ENCODE results near the gene AKAP7.
"Not testable (repeated sequence)": the region's sequence is repeated elsewhere in the genome, so short reads cannot be mapped to it uniquely, and the experiment has no call there.

The AKAP7 gene

DNA sequence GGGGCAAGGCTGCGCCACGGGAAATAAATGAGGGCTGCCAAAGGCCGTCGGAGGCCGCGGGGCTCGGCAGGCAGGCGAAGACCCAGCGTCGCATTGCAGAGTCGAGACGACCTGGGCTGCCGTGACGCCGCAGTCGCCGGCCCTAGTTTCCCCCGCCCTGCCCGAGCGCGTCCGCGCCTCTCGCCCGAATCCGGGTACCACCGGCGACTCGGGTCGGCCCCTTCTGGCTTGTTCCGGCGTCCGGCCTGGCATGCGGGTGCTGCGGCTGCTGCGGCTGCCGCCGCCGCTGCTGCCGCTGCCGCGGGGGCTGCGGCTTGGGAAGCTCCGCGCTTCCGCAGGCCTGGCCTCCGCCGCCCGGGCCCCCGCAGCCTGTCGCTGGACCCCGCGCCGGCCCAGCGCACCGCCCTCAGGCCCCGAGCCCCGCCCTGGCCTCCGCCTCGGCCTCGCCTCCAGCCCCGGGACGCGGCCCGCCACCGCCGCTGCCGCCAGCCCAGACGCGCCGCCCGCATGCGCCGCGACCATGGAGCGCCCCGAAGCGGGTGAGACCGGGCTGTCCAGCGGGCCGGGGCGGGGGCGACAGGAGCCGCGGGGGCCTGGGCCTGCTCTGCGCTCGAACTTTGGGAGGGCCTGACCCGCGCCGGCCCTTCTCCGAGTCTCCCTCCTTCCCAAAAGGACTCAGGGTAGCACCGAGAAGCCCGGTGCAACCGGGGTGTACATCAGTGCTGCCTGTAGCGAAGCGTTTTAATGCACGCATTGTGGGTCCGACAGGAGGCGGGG lies at the start of gene AKAP7:
TSS of gene AKAP7 (plus strand) at position 224 of the 777 bp plus-strand sequence. CDS start at position 521, 297 bp downstream.
- no peak for DNase-seq

DNA sequence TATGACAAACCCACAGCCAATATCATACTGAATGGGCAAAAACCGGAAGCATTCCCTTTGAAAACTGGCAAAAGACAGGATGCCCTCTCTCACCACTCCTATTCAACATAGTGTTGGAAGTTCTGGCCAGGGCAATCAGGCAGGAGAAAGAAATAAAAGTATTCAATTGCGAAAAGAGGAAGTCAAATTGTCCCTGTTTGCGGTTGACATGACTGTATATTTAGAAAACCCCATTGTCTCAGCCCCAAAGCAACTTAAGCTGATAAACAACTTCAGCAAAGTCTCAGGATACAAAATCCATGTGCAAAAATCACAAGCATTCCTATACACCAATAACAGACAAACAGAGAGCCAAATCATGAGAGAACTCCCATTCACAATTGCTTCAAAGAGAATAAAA lies 44.9 kb upstream of the AKAP7 start:
- not testable (repeated sequence) for DNase-seq

DNA sequence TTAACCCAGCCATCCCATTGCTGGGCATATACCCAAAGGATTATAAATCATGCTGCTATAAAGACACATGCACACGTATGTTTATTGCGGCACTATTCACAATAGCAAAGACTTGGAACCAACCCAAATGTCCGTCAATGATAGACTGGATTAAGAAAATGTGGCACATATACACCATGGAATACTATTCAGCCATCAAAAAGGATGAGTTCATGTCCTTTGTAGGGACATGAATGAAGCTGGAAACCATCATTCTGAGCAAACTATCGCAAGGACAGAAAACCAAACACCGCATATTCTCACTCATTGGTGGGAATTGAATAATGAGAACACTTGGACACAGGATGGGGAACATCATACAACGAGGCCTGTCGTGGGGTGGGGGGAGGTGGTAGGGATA lies 43.3 kb upstream of the AKAP7 start:
- not testable (repeated sequence) for DNase-seq

DNA sequence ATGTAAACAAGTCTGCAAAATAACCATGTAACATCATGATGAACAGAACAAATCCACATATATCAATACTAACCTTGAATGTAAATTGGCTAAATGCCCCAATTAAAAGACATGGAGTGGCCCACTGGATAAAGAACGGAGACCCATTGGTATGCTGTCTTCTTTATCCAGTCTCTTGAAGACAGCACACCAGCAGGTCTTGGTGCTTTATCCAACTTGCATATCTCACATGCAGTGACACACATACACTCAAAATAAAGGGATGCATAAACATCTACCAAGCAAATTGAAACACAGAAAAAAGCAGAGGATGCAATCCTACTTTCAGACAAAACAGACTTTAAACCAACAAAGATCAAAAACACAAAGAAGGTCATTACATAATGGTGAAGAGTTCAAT lies 41.9 kb upstream of the AKAP7 start:
- DNase-seq, result no peak

DNA sequence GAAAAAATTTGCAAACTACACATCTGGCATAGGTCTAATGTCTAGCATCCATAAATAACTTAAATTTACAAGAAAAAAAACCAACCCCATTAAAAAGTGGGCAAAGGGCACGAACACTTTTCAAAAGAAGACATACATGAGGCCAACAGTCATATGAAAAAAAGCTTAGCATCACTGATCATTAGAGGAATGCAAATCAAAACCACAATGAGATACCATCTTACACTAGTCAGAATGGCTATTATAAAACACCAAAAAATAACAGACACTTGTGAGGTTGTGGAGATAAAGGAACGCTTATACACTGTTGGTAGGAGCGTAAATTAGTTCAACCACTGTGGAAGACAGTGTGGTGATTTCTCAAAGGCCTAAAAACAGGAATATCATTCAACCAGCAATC lies 38.5 kb upstream of the AKAP7 start:
- DNase-seq, result no peak

DNA sequence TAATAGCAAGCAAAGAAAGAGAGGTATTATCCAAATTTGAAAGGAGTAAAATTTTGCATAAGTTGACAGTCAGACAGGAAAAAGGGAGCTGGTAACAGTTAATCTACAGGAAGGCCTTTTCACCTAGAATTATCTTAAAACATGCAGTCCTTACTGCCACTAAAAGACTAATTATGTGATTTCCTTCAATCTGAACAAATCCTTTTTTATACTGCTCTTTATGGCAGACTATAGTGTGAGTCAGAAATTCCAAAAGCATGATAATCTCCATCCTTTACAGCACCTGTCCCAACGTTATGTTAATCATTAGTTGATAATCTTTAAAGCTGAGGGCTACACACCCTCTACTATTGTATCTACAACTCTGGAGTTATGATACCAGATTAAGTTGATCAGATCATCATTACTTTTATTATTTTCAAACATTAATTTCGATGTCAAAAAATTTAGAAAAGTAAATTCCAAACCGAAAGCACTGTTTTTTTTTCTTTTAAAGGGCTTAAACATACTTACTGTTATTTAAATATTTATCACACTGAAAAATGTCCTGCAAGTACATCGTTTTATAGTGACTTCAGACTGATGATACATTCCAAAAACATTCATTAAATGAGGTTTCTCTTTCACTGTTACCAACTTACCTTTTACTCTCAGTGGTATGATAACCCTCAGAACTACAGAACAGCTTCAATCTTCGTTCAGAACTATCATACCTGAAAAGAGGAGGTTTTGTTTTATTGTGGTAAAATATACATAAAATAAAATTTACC lies 33.2 kb upstream of the AKAP7 start:
- no peak for DNase-seq

DNA sequence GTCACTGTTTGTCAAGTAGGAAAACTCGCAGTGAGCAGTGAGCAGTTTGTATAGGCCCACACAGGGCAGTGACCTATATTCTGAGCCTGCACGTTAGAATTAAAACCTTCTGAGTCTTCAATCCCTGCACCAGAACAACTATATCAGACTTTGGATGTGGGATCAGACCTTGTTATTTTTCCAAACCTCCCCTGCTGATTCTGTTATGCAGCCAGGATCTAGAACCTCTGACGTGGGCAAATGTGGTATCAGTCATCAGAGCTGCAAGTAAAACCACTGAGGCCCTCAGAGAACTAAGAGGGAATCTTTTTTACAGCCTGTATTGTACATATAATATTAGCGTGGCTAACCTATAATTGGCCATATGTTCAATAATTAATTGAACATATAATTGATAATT lies 32.0 kb upstream of the AKAP7 start:
- no peak for DNase-seq

DNA sequence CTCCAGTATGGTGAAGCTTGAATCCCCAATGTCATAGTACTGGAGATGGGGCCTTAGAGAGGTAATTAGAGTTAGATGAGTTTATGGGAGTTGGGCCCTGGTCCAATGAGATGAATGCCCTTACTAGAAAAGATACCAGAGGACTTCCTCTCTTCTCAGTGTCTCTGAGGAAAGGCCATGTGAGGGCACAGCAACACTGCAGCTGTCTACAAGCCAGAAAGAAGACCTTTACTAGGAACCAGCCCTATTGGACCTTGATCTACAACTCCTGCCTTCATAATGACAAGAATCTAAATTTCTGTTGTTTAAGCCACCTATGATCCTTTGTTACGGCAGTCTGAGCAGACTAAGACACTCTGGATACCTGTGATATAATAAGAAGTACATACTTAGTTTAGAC lies 31.4 kb upstream of the AKAP7 start:
- no peak for DNase-seq

DNA sequence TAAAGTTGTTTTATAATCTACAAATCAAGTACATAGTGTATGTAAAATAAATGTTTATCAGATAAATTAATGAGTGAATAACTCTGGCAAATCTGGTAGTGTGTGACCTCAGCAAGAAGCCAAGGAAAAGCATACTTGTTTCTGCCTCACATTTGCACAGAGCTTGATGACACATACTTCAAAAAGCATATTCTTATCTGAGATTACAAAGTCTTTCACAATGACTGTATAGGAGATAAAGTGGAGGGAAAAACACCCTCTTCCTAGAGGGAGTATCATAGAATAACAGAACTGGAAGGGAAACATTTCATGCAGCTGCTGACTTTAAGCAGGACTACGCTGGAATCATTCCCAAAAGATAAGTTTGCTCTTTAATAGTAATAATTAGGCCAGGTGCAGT lies 28.1 kb upstream of the AKAP7 start:
- no peak for DNase-seq

DNA sequence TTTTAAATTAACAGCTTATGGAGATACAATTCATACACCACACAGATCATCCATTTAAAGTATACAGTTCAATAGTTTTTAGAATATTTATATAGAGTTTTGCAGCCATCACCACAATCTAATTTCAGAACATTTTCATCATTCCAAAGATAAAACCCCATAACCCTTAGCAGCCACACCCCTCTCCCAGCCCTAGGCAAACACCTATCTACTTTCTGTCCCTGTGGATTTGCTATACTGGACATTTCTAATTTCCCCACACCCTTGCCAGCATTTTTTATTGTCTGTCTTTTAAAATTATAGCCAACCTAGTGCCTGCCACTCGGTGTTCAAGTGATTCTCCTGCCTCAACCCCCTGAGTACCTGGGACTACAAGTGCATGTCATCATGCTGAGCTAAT lies 23.0 kb upstream of the AKAP7 start:
- DNase-seq, result no peak

DNA sequence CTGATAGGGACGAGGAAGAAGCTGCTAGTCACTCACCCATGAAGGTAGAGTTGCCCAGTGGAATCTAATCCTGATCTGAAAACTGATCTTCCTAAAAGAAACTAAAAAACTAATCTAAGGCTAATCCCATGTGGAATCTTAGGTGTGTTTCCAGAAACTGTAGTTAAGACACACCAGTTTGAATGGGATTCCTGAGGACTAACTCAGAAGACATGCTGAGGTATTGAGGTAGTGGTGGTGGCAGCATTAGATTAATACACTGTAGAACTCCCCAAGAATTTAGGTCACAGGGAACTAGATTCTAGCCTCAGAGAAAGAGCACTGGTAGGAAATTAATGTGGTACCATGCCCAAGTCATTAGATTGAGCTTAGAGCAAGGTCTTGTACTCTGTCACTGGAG lies 19.6 kb upstream of the AKAP7 start:
- DNase-seq, result no peak

DNA sequence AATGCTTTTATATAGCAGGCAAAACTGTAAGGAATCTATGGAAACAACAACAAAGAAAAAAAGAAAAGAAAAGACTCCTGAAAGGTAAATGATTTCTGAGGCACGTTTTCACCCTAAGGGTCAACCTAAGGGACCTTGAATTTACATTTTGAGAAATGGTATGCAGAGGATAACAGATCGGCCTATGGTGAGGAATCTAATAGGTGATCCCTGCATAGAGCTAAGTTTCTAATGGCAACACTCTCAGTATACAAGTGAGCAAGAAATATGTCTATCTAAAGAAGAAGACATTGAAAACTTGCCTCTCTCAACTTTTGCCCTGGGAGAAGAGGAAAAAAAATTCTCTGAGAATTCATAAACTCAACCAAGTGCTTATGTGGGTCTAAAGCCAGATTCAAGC lies 18.9 kb upstream of the AKAP7 start:
- DNase-seq, result no peak

DNA sequence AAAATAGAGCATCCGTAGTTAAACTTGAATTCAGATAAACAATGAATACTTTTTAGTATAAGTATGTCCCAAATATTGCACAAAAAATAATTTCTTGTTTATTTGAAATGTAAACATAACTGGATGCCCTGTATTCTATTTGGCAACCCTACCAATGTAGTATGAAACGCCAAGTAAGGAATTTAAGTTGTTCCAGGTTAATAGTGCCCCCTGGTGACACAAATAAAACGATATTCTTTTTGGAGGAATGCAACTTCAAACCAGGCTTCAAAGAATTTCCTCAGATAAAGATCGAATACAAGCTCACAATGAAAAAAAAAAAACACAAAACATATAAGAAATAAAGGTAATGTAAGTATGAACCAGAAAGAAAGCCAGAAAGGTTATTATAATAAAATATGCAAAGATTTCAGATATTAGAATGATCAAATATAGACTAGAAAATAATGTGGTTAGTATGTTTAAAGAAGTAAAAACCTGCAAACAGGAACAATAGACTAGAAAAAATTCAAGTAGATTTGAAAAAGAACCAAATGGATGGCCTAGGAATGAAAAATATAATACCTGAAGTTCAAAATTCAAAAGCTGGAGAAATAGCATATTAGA lies 18.4 kb upstream of the AKAP7 start:
- no peak for DNase-seq

DNA sequence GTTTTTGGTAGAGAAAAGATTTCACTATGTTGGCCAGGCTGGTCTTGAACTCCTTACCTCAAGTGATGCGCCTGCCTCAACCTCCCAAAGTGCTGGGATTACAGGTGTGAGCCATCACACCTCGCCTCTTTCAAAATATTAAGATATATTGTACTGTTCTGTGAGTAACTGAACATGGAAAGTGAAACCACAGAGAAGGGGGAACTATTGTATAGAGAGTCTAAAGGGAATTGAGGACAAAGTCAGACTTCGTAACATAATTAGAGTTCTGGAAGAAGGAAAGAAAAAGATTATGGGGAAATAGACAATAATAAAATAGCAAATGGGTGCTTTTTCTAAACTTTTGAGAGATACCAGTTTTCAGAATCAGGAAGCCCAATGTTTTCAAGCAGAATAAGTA lies 17.4 kb upstream of the AKAP7 start:
- no peak for DNase-seq

DNA sequence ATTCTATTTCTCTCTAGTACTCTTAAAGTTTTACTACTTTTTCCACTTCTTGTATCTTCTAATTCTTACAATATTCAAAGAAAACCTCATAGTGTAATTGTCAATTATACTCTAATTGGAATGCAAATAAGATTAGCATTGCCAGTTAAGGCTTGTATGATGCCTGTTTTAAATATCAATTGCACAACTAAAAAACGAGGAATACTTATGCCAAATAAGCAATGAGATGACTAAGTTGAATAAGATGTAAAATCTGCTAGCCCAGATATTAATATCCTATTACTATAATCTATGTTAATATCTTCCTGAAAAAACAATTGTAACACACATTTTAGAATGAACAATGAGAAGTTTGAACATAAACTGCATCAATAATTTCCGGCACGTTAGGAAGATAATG lies 13.3 kb upstream of the AKAP7 start:
- no peak for DNase-seq

DNA sequence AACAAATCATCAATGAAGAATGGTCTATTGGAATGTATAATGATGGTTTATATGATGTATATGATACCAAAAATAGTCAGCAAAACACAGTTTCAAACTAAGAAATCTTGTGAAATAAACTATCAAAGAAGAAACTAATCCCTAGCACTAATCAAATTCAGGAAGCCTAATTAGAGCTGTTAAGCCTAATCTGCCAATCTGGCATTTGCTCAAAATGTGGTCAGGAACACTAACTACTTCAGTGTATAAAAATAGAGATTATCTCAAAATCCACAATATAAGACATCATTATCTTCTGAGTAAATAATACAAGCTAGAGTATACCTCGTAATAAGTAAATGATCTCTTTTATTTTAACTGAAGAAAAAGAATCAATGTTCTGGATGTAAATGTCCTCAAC lies 12.8 kb upstream of the AKAP7 start:
- DNase-seq, result no peak

DNA sequence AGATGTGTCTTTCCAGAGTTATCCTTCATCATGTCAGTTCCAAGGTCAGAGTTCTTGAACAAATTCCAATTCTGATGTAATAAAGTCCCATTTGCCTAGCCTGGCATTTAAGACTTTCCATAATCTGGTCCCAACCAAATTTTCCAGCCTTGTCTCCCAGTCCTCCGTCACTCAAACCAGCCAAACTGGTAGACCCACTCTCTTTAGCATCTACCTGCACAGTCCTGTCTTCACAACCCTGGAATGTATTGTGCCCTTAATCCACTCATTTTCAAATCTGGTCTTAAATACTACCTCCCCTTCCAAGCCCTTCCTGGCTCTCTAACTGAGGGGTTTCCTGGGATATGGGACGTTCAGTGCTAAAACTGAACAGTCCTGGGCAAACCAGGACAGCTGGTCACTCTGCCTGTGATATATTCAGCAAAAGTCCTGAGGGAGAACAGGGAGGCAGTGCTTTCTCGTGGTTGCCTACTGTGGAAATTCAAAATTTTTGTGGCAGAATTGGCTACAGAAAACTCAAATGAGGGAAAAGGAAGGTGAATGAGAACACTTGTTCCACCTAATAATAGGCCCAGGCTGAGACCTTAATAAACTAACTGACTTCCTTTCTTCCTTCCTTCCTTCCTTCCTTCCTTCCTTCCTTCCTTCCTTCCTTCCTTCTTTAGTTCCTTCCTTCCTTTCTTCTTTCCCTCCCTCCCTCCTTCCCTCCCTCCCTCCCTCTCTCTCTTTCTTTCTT lies 10.8 kb upstream of the AKAP7 start:
- no peak for DNase-seq

DNA sequence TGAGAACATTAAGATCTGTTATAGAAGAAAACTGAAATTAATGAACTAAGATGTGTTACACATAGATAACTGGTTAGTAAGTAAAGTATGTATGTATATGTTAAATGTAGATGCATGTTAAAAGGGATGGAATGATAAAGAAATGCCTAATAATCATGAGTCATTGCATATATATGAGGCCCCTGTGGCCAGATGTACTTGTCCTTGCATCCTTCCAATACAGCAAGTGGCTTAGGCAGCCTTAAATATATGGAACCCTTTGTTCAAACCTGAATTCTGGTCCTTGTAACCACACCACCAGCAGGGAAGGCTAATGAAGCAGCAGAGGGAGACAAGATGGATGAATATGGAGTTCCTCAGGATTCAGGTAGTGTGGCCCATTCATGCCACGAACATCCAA lies 9.8 kb upstream of the AKAP7 start:
- DNase-seq, result no peak

DNA sequence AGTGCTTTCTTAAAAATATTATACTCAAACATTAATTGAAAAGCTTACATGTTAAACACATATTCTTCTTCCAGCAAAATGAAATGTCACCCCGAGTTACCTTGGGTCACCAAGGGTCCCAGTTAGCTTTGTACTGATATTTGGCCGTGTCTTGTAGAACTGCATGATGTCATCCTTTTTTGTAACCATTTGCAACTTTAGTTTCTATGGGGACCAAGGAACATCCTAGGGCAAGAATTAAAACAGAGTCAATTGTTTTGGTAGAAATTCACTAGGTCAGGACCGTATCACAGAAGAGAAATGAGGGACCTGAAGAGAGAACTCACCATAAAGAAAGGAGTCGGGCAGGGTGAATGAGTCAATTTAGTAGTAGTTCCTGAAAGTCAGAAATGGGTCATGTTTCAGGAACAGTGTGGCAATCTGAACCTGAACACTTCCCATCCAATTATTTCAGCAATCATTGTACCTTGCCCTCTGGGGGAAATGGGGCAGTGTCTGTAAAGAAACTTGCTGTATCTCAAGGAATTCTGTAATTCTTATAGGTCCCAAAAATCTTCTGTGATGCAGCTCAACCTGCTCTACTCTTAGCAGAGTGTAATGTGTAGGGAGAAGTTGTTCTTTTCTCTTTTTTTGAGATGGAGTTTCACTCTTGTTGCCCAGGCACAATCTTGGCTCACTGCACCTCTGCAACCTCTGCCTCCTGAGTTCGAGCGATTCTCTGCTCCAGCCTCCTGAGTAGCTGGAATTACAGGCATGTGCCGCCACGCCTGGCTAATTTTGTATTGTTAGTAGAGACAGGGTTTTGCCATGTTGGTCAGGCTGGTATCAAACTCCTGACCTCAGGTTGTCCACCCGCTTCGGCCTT lies 5.3 kb upstream of the AKAP7 start:
- no peak for DNase-seq

DNA sequence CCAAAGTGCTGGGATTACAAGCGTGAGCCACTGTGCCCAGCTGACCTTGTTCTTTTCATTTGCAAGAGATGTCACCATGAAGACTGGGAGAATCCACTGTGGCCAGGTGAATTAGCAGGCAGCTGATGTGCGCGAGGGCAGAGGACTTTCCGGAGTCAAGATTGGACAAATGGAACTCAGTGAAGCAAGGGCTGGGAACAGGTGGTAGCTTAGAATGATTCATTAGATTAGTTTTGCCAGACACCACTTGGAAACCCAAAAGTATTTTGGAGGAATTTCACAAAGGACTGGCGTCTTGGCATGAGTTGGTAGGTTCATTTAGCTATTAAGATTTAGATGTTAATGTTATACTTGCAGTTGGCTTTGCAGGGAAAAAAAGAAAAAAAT lies 4.7 kb upstream of the AKAP7 start:
- no peak for DNase-seq

DNA sequence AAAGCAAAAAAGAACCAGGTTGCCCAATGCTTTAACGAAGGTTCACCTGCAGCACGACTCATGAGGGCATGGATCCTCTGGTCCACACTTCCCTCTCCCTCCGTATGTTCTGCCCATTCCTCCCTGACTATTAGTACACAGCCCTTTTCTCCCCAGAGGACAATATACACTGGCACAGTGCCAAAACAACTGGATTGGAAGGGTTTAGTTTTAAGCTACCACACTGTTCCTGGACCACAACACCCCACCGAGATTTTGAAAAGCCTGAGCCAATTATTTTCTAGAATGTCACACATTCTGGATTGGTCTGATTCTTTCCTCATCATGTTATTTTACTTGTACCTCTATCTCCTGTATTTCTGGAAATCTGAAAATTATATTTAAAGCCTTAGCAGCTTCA lies 2.9 kb upstream of the AKAP7 start:
- no peak for DNase-seq

DNA sequence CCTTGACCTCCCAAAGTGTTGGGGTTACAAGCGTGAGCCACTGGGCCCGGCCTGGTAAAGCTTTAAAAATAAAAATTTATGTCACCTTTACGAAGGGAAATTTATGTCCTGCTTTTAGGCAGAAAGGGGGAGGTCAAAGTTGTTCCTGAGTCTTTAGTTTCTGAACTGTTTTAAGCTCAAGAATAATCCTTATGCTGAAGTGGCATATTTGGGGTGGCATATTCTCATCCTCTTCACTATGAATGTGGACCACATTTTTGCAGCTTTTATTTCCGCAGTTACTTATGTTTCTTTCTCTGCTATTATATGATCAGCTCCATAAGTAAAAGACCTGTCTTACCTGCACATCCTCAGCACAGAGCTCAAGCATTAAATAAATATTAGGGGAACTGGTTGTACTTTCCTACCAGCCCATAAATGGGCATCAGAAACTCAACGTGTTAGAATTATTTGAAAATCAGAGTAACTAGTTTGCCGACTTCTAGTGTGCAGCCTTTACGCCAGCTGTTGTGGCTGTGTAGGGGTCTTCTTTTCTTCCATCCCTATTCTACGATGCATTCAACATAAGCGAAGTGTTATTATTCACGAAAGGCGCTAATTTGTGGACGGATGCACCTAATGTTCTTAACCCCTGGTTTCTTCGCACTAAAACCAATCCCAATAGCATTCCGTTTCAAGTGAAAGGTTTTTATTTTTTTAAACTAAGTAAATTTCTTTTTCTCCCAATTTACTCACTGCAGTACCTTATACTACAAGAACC lies 867 bp upstream of the AKAP7 start:
- no peak for DNase-seq
